HepG2 (cell line): ENCODE results near the gene RNASE4. TPM values are rescaled to one million over a fixed set of nuclear protein-coding genes. Genes with fewer than 3 reads are reported as not detected.

Source experiments
- ASH2L ChIP-seq: fragments of 300-600, 200-600 bp; sonication (generic); IDR thresholded peaks from 2 replicates; pipeline ENCODE4 v1.7.0; 2017; ENCODE audit warnings: low read depth, mild to moderate bottlenecking, moderate library complexity, mixed read lengths, low read length; ENCODE audit not compliant: insufficient read length
- BATF2 ChIP-seq: sonication (generic); formaldehyde crosslinking; IDR thresholded peaks from 2 replicates; pipeline ENCODE4 v1.8.0; 2022; ENCODE audit warnings: mild to moderate bottlenecking, missing genetic modification reagents, moderate library complexity
- DBP ChIP-seq: sonication (generic); formaldehyde crosslinking; IDR thresholded peaks from 2 replicates; pipeline ENCODE4 v1.4.0; 2020; ENCODE audit warnings: missing genetic modification reagents; ENCODE audit errors: not compliant biosample characterization
- E2F1 ChIP-seq: sonication (generic); formaldehyde crosslinking; IDR thresholded peaks from 2 replicates; pipeline ENCODE4 v1.5.0; 2020; ENCODE audit warnings: missing genetic modification reagents
- HDAC1 ChIP-seq: sonication (generic); formaldehyde crosslinking; IDR thresholded peaks from 2 replicates; pipeline ENCODE4 v1.5.1; 2020; ENCODE audit warnings: mild to moderate bottlenecking, missing genetic modification reagents
- HMGXB3 ChIP-seq: sonication (generic); formaldehyde crosslinking; IDR thresholded peaks from 2 replicates; pipeline ENCODE4 v1.4.0; 2020; ENCODE audit warnings: missing genetic modification reagents, borderline replicate concordance
- HNF1B ChIP-seq: sonication (generic); formaldehyde crosslinking; IDR thresholded peaks from 2 replicates; pipeline ENCODE4 v1.5.1; 2020; ENCODE audit warnings: mild to moderate bottlenecking, moderate library complexity, missing genetic modification reagents
- MED13 ChIP-seq: sonication (generic); formaldehyde crosslinking; IDR thresholded peaks from 2 replicates; pipeline ENCODE4 v1.5.0; 2020; ENCODE audit warnings: missing genetic modification reagents
- MEIS2 ChIP-seq: sonication (generic); formaldehyde crosslinking; IDR thresholded peaks from 2 replicates; pipeline ENCODE4 v1.9.0; 2021; ENCODE audit warnings: mild to moderate bottlenecking, missing genetic modification reagents
- MTA3 ChIP-seq: sonication (generic); formaldehyde crosslinking; IDR thresholded peaks from 2 replicates; pipeline ENCODE4 v1.4.0; 2020; ENCODE audit warnings: missing genetic modification reagents
- NFE2L1 ChIP-seq: sonication (generic); formaldehyde crosslinking; IDR thresholded peaks from 2 replicates; pipeline ENCODE4 v1.4.0; 2020; ENCODE audit warnings: missing genetic modification reagents, mild to moderate bottlenecking, borderline replicate concordance
- SAFB2 ChIP-seq: sonication (generic); formaldehyde crosslinking; IDR thresholded peaks from 2 replicates; pipeline ENCODE4 v1.5.1; 2020; ENCODE audit warnings: missing genetic modification reagents, low read depth, mild to moderate bottlenecking, borderline replicate concordance
- SCMH1 ChIP-seq: sonication (generic); formaldehyde crosslinking; IDR thresholded peaks from 2 replicates; pipeline ENCODE4 v1.9.0; 2021; ENCODE audit warnings: missing genetic modification reagents, mild to moderate bottlenecking, borderline replicate concordance
- TRIM22 ChIP-seq: fragments of 450-650 bp; IDR thresholded peaks from 2 replicates; pipeline ENCODE4 v1.6.1; 2017
- ZBTB7A ChIP-seq: sonication (generic); formaldehyde crosslinking; IDR thresholded peaks from 2 replicates; pipeline ENCODE4 v1.8.0; 2022; ENCODE audit warnings: mild to moderate bottlenecking, missing genetic modification reagents
- ZNF160 ChIP-seq: sonication (generic); formaldehyde crosslinking; IDR thresholded peaks from 2 replicates; pipeline ENCODE4 v1.8.0; 2022; ENCODE audit warnings: mild to moderate bottlenecking, inconsistent platforms, missing genetic modification reagents
- ZNF225 ChIP-seq: sonication (generic); formaldehyde crosslinking; IDR thresholded peaks from 2 replicates; pipeline ENCODE4 v1.4.0; 2020; ENCODE audit warnings: mild to moderate bottlenecking, missing genetic modification reagents
- ZNF329 ChIP-seq: sonication (generic); formaldehyde crosslinking; IDR thresholded peaks from 2 replicates; pipeline ENCODE4 v1.9.0; 2021; ENCODE audit warnings: low read depth, mild to moderate bottlenecking, missing genetic modification reagents
- ZNF441 ChIP-seq: sonication (generic); formaldehyde crosslinking; IDR thresholded peaks from 2 replicates; pipeline ENCODE4 v1.7.0; 2021; ENCODE audit warnings: missing genetic modification reagents, borderline replicate concordance
- polyA plus RNA-seq, 8 experiments: library from polyadenylated mRNA; depleted of rRNA in 3 of 8; stranded (reverse) in 7 of 8; unstranded in 1 of 8; fragments of >200 nt; fragmentation: Illumina TruSeq in 4 of 8; extraction: Trizol in 4 of 8; gene quantifications; 2 replicates each; pipeline versions ENCODE4 v1.2.1 to v1.2.3, GENCODE V29; 2011 to 2016; ENCODE audit warnings: low read depth in 4 of 8, missing spikeins in 1 of 8, mixed read lengths in 1 of 8; ENCODE audit not compliant: insufficient read depth in 1 of 8
- total RNA-seq, 5 experiments: library from RNA; depleted of rRNA; stranded (reverse); fragments of >200 nt; fragmentation: Illumina TruSeq; extraction: Trizol; gene quantifications; 2 replicates each; pipeline ENCODE4 v1.2.3, GENCODE V29; 2016; ENCODE audit warnings: low read depth in 1 of 5

RNASE4 gene
- total and polyA plus RNA-seq, 2 of the 13 experiments (the other 11 are each of a cell fraction or from before 2014, with no cell fraction given) = 109 to 983 TPM

- TF ChIP-seq MTA3 (CRISPR knock-in tag) (no peak), ZNF225 (CRISPR knock-in tag) (no peak), HDAC1 (CRISPR knock-in tag) (peak; percentile 32; the same call in 1 of the 2 replicates), E2F1 (CRISPR knock-in tag) (no peak), NFE2L1 (CRISPR knock-in tag) (no peak), TRIM22 (no peak), ZNF441 (CRISPR knock-in tag) (no peak), SAFB2 (no peak), MEIS2 (CRISPR knock-in tag) (no peak), ZNF329 (CRISPR knock-in tag) (no peak), MED13 (CRISPR knock-in tag) (0 out of 2 replicates have a peak, but pooled peaks have one; percentile 27), BATF2 (no peak), SCMH1 (CRISPR knock-in tag) (no peak), ASH2L (no peak), HMGXB3 (CRISPR knock-in tag) (no peak), ZBTB7A (CRISPR knock-in tag) (no peak), DBP (CRISPR knock-in tag) (no peak), HNF1B (CRISPR knock-in tag) (peak; percentile 65; the same call in 1 of the 2 replicates), ZNF160 (CRISPR knock-in tag) (no peak)
Observed at GRCh38 chr14:20662968-20663732, 21.2 kb upstream of the RNASE4 start (continued).
